GM12873 (cell line): ENCODE measurements around the gene MYOM3.

Experiments
- CTCF ChIP-seq: IDR thresholded peaks from 2 replicates; pipeline ENCODE4 v1.5.1; 2012; ENCODE audit warnings: low read depth, mild to moderate bottlenecking, moderate library complexity, low read length, control low read depth; ENCODE audit not compliant: insufficient read depth; ENCODE audit errors: missing control alignments

The MYOM3 gene

DNA sequence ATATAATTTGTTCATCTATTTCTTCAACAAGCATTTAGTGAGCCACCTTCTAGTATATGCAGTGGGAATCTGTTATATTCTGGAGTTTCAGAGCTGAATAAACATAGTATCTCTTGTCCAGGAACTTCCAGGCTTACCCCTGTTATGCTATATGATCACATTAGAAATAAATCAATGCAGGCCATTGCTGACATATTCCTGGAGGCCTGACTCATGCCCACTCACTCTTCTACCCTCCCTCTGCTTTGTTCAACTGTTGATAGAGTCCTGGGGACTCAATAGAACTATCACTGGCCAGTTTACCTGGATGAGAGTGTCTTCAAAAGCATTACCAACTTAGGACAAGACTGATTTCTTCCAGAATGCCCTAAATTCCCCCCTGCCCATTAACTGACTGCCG lies 102.5 kb downstream of the MYOM3 start:
- TF ChIP-seq CTCF = no peak

- no peak for TF ChIP-seq CTCF
Observed at GRCh38 chr1:24007079-24007478, 104.9 kb downstream of the MYOM3 start.
